HPDE6-E6E7 (cell line): ENCODE data around the gene UVRAG.

Source experiments
- DNase-seq: peaks from one replicate; pipeline ENCODE4 v3.0.0; 2011; ENCODE audit warnings: missing footprints; ENCODE audit errors: extremely low spot score

UVRAG gene

GRCh38 chr11:76164081-76164480 is 349.1 kb downstream of the UVRAG start:
- DNase-seq = no peak

- DNase-seq = no peak
These were observed 350.1 kb downstream of the UVRAG start for GRCh38 chr11:76164861-76165751.

GRCh38 chr11:76166314-76166713 is 351.3 kb downstream of the UVRAG start:
- DNase-seq = no peak

GRCh38 chr11:76167590-76167989 is 352.6 kb downstream of the UVRAG start:
- no peak for DNase-seq

- DNase-seq = no peak
These were observed 354.5 kb downstream of the UVRAG start for GRCh38 chr11:76169473-76169896.

GRCh38 chr11:76170468-76170867 is 355.5 kb downstream of the UVRAG start:
- DNase-seq = no peak

GRCh38 chr11:76172583-76172982 is 357.6 kb downstream of the UVRAG start:
- DNase-seq = no peak

GRCh38 chr11:76173663-76174062 is 358.7 kb downstream of the UVRAG start:
- DNase-seq = no peak

- DNase-seq = no peak
These were observed 359.3 kb downstream of the UVRAG start for GRCh38 chr11:76174330-76174729.

- DNase-seq = no peak
These were observed 360.8 kb downstream of the UVRAG start for GRCh38 chr11:76175783-76176182.

- DNase-seq = no peak
These were observed 361.5 kb downstream of the UVRAG start for GRCh38 chr11:76176463-76176862.

- no peak for DNase-seq
These were observed 362.3 kb downstream of the UVRAG start for GRCh38 chr11:76177250-76177686.

GRCh38 chr11:76179147-76179546 is 364.1 kb downstream of the UVRAG start:
- no peak for DNase-seq

GRCh38 chr11:76181371-76181770 is 366.4 kb downstream of the UVRAG start:
- DNase-seq = no peak

GRCh38 chr11:76184551-76184993 is 369.6 kb downstream of the UVRAG start:
- DNase-seq = no peak

- no peak for DNase-seq
These were observed 370.5 kb downstream of the UVRAG start for GRCh38 chr11:76185511-76185910.

GRCh38 chr11:76185931-76186401 is 371.0 kb downstream of the UVRAG start:
- DNase-seq = no peak

- DNase-seq = no peak
These were observed 371.8 kb downstream of the UVRAG start for GRCh38 chr11:76186776-76187279.

- no peak for DNase-seq
These were observed 373.9 kb downstream of the UVRAG start for GRCh38 chr11:76188873-76189272.

- DNase-seq = no peak
These were observed 374.7 kb downstream of the UVRAG start for GRCh38 chr11:76189682-76190081.

GRCh38 chr11:76190376-76190775 is 375.4 kb downstream of the UVRAG start:
- DNase-seq = no peak
